D341Med (cell line): ENCODE measurements around the gene SOHLH1.
"Not testable (repeated sequence)": the region's sequence is repeated elsewhere in the genome, so short reads cannot be mapped to it uniquely, and the experiment has no call there.

Source experiments
- DNase-seq: peaks from one replicate; pipeline ENCODE4 v3.0.0; 2012; ENCODE audit warnings: low spot score

Gene SOHLH1

GRCh38 chr9:135677641-135678168, 21.6 kb downstream of the SOHLH1 start:
- no peak for DNase-seq

- DNase-seq = no peak
Measured at GRCh38 chr9:135676891-135677290, 22.4 kb downstream of the SOHLH1 start.

GRCh38 chr9:135674977-135675376, 24.3 kb downstream of the SOHLH1 start:
- no peak for DNase-seq

GRCh38 chr9:135673941-135674340, 25.3 kb downstream of the SOHLH1 start:
- no peak for DNase-seq

- DNase-seq = not testable (repeated sequence)
Measured at GRCh38 chr9:135672786-135673185, 26.5 kb downstream of the SOHLH1 start.

GRCh38 chr9:135671591-135672041, 27.7 kb downstream of the SOHLH1 start:
- no peak for DNase-seq

- no peak for DNase-seq
Measured at GRCh38 chr9:135670721-135671590, 28.3 kb downstream of the SOHLH1 start.

GRCh38 chr9:135669616-135670285, 29.5 kb downstream of the SOHLH1 start:
- no peak for DNase-seq

GRCh38 chr9:135669018-135669417, 30.3 kb downstream of the SOHLH1 start:
- DNase-seq = not testable (repeated sequence)

GRCh38 chr9:135667463-135668001, 31.7 kb downstream of the SOHLH1 start:
- no peak for DNase-seq

GRCh38 chr9:135666534-135667462, 32.5 kb downstream of the SOHLH1 start:
- DNase-seq = no peak

GRCh38 chr9:135665795-135666189, 33.5 kb downstream of the SOHLH1 start:
- DNase-seq = no peak

- DNase-seq = no peak
Measured at GRCh38 chr9:135664801-135665794, 34.2 kb downstream of the SOHLH1 start.

- DNase-seq = no peak
Measured at GRCh38 chr9:135664266-135664665, 35.0 kb downstream of the SOHLH1 start.

GRCh38 chr9:135663857-135664256, 35.4 kb downstream of the SOHLH1 start:
- DNase-seq = no peak

- DNase-seq = no peak
Measured at GRCh38 chr9:135663451-135663770, 35.9 kb downstream of the SOHLH1 start.

- DNase-seq = no peak
Measured at GRCh38 chr9:135662758-135663450, 36.4 kb downstream of the SOHLH1 start, which contains the start of gene LCN9. LCN9 (plus strand) TSS chr9:135663309; CDS start chr9:135663322, 13 bp downstream.

- DNase-seq = no peak
Measured at GRCh38 chr9:135661816-135662560, 37.3 kb downstream of the SOHLH1 start.

- DNase-seq = no peak
Measured at GRCh38 chr9:135660407-135660806, 38.9 kb downstream of the SOHLH1 start.
